ENCODE measurements around the gene GLYR1.
A peak's percentile ranks its signal among the peaks of the same experiment; 100 is the strongest.
"Not testable (repeated sequence)": the region's sequence is repeated elsewhere in the genome, so short reads cannot be mapped to it uniquely, and the experiment has no call there.

GLYR1 gene

DNA sequence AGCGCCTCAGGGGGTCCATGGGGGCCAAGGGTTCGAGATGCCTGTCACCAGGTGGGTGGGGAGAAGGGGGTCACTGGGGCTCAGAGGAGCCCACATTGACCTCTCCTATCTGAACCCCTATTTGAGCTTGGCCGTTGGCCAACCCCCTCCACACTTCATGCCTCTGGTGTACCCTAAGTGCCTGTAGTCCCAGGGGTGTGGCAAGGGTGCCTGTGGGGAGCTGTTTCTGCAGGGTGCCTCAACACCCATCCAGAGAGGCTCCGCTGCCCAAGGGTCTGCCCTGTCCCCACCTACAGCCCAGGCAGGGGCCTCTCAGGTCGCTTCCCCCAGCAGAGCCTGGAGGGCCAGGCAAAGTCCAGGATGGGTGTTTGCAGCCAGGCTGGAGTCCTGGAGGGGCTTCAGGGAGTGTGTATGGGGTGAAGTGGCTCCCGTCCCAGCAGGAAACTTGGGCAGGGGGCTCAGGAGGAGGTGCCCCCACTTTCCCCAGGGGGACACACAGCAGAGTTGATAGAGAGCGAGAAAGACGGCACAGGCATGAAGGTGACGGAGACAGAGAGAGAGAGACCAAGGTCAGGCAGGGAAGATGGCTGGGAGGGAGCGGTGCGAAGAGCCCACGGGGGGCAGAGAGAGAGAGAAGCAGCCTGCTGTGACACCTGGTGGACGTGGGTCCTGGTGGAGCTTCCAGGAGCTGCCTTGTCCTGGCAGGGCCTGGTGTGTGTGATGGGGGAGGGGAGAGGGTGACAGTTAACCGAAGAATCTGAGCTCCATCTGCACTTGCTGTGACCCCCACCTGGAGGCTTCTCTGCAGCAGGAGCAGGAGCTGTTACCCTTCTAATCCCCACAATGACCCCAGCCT lies 59.2 kb downstream of the GLYR1 start, which contains the start of gene SEPTIN12:
Gene SEPTIN12 (minus strand): TSS at position 719 of the 856 bp plus-strand sequence. CDS start 700 bp downstream, at position 19.
- DNase-seq (ENCODE audit: low read depth), result no peak

GRCh38 chr16:4787068-4787467 lies 60.0 kb downstream of the GLYR1 start:
- DNase-seq (ENCODE audit: low read depth), result no peak

DNA sequence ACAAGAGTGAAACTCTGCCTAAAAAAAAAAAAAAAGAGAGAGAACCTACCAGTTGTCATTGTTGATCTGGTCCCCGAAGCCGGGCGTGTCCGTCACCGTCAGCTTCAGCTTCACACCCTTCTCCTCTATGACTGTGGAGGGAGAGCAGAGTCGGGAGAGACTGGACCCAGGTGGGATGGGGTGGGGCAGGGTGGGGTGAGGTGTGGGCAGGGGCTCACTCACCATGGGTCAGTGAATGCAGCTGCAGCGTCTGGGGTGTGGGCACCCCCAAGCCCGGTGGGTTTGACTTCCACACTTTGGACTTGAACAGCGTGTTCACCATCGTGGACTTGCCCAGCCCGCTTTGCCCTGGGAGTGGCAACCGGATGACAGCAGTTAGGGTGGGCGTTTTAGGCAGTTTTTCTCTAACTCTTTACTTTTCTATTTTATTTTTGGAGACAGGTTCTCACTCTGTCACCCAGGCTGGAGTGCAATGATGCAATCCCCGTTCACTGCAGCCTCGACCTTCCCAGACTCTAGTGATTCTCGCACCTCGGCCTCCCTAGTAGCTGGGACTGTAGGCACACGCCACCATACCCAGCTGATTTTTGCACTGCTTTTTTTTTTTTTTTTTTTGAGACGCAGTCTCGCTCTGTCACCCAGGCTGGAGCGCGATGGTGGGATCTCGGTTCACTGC lies 61.2 kb downstream of the GLYR1 start:
- no peak for DNase-seq (ENCODE audit: low read depth)

DNA sequence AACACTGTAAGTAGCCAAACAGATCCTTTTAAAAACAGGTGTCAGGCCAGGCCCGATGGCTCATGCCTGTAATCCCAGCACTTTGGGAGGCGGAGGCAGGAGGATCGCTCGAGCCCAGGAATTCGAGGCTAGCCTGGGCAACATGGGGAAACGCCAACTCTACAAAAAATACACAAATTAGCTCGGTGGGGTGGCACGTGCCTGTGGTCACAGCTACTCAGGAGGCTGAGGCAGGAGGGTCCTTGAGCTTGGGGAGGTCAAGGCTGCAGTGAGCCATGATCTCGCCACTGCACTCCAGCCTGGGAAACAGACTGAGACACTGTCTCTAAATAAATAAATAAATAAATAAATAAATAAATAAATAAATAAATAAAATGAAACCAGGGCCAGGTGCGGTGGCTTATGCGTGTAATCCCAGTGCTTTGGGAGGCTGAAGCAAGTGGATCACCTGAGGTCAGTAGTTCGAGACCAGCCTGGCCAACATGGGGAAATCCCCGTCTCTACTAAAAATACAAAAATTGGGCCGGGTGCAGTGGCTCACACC lies 62.6 kb downstream of the GLYR1 start:
- not testable (repeated sequence) for DNase-seq (ENCODE audit: low read depth)

- no peak for DNase-seq (ENCODE audit: low read depth)
Observed at GRCh38 chr16:4783951-4784336, 63.1 kb downstream of the GLYR1 start.

GRCh38 chr16:4783251-4783950 lies 63.7 kb downstream of the GLYR1 start:
- DNase-seq (ENCODE audit: low read depth), result no peak

- no peak for DNase-seq (ENCODE audit: low read depth)
Observed at GRCh38 chr16:4780235-4780634, 66.9 kb downstream of the GLYR1 start.

GRCh38 chr16:4778050-4778392 lies 69.1 kb downstream of the GLYR1 start:
- DNase-seq (ENCODE audit: low read depth), result no peak

GRCh38 chr16:4777339-4778049 lies 69.6 kb downstream of the GLYR1 start:
- no peak for DNase-seq (ENCODE audit: low read depth)

DNA sequence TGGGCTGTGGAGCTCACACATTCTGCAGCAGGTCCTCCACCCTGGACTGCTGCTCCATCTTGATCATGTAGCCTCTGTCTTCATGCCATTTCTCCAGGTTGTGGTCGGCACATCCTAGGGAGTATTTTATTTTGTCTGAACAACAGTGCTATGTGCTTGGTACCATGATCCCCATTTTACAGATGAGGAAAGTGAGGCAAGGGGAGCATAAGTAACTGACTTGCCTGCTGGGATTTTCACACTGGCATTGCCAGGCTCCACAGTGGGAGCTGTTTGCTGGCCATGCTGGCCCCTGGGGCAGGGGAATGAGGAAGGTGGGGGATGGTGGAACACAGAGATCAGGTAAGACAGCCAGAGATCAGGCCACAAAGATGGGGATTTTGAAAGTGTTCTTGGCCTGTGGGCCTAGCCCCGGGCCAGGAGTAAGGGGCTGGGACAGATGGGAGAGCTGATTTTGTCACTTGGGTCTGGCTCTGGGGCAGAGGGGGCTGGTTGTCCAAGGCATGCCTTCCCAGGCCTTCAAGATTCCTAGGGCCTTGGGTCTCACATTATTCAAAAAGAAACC lies 70.9 kb downstream of the GLYR1 start:
- no peak for DNase-seq (ENCODE audit: low read depth)

GRCh38 chr16:4775005-4775404 lies 72.1 kb downstream of the GLYR1 start:
- no peak for DNase-seq (ENCODE audit: low read depth)

GRCh38 chr16:4772351-4772750 lies 74.7 kb downstream of the GLYR1 start:
- no peak for DNase-seq (ENCODE audit: low read depth)

DNA sequence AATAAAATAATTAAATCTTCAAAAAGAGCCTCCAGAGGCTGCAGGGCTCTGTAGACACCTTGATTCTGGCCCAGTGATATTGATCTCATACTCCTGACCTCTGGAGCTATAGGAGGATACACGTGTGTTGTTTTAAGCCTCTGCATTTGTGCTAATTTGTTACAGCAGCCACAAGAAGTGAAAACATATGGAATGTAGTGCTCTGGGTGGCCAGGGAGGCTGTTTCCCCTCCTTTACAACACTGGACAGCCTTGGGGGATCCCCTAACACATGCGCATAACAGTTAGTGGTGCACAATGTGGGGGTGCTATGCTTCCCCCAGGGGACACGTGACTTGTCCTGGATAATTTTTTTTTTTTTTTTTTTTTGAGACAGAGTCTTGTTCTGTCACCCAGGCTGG lies 75.4 kb downstream of the GLYR1 start:
- DNase-seq (ENCODE audit: low read depth), result no peak

- no peak for DNase-seq (ENCODE audit: low read depth)
Observed at GRCh38 chr16:4769306-4769638, 77.8 kb downstream of the GLYR1 start.

DNA sequence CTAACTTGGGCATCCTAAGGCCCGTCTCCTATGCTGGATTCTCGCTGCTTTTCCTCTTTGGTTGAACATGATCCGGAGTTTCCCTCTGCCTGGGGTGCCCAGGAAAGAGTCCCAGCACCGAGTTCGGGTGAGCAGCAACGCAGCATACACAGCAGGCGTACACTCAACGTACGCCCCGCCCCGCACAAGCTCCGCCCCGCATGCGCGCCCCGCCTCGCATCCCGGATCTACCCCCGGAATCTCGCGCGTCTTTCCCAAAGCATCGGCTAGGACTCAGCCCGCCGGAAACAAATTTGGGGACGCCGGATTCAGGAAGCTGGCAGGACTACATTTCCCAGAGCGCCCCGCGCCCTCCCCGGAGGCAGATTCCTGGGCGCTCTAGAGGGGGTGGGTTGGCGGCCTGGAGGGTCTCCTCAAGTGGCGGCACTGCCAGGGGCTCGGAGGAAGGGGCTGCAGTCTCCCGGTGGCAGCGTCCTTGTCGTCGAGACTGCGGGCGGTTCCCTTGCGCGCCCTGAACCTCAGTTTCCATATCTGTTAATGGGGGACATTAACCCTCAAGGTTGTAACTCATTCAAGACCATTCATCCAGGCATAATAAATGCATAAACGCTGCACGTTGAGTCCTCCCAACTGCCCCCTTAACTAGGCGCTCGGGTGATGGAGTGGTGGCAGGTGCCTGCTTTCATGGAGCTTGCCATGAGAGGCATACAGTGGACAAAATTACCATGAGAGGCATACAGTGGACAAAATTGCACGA lies 78.4 kb downstream of the GLYR1 start:
- peak; percentile 76 for DNase-seq (ENCODE audit: low read depth)

GRCh38 chr16:4767872-4768548 lies 79.1 kb downstream of the GLYR1 start:
- no peak for DNase-seq (ENCODE audit: low read depth)

- DNase-seq (ENCODE audit: low read depth), result peak; percentile 94
Observed at GRCh38 chr16:4766875-4767628, 80.0 kb downstream of the GLYR1 start, which contains the start of gene ZNF500. TSS of gene ZNF500 (minus strand) at chr16:4767162. CDS start at chr16:4765978, 1,184 bp downstream.

DNA sequence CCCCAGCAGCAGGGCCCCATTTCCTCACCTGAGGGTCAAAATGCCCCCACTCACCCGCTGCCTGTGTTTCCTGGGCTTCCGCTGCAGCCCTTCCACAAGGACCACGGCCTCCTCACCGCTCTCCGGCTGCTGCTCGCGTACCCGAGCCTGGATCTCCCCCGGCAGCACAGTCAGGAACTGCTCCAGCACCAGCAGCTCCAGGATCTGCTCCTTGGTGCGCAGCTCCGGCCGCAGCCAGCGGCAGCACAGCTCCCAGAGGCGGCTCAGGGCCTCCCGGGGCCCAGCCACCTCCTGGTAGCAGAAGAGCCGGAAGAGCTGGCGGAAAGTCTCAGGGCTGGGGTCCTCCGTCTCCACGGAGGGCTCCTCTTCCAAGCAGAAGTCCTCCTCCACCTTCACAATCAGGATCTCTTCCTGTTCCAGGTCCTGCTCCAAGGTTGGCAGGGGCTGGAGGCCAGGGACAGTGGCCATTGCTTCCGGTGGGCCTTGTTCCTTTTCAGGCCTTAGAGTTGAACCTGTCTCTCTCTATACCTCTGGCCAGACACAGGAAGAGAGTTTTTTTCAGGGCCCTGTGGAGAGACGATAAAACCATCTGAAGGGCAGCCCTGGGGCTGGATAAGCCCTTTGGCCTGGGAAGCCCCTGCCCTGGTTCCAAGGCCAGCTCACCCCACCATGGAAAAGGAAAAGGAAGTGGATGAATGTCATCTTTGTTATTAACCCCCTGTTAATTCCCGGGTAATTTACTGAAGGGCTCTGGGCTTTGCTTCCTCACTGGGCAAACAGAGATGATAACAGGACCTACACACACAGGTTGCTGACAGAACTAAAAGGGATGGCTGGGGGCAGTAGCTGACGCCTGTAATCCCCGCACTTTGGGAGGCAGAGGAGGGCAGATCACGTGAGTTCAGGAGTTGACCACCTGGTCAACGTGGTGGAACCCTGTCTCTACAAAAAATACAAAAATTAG lies 81.3 kb downstream of the GLYR1 start:
- no peak for DNase-seq (ENCODE audit: low read depth)
